Uterine smooth muscle cell (primary cell): ENCODE data around the gene POP7. TPM values are rescaled to one million over a fixed set of nuclear protein-coding genes. Genes with fewer than 3 reads are reported as not detected.

Experiments
- total RNA-seq: library from RNA; depleted of rRNA; stranded (reverse); fragments of >200 nt; gene quantifications from 2 replicates; pipeline ENCODE4 v1.2.3, GENCODE V29; 2014

The POP7 gene
- total RNA-seq: 33.4 and 51.5 TPM in 2 replicates

DNA sequence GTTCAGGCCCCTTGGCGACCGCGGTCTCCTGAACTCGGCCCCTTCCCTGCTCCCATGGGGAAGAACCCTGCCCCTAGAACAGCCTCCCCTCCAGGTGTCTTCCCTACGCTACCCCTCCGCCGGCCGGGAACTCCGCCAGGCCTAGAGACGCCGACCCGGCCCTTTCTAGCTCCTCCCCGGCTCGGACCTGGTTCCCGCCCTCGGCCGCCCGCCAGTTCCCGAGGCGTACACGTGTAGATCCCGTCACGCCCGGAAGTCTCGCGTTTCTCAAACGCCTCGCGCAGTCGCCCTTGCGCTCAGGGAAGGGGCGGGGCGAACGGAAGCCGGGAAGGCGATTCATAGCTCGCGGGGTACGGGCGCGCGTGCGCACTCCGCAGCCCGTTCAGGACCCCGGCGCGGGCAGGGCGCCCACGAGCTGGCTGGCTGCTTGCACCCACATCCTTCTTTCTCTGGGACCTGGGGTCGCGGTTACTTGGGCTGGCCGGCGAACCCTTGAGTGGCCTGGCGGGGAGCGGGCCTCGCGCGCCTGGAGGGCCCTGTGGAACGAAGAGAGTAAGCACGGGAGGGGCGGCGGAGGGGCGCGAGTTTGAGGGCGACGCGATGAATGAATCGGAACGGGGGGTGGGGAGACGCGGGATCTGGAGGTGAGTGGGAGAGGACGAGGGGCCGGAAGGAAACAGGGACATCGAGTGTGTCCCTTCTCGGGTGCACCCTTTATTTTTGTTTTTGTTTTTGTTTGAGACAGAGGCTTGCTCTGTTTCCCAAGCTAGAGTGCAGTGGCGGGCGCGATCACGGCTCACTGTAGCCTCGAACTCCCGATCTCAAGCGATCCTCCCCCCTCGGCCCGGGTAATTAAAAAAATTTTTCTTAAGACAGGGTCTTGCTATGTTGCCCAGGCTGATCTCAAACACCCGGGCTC lies at the start of gene POP7:
TSS of gene POP7 (plus strand) at position 369 of the 919 bp plus-strand sequence. CDS start 710 bp downstream, outside the sequence.

DNA sequence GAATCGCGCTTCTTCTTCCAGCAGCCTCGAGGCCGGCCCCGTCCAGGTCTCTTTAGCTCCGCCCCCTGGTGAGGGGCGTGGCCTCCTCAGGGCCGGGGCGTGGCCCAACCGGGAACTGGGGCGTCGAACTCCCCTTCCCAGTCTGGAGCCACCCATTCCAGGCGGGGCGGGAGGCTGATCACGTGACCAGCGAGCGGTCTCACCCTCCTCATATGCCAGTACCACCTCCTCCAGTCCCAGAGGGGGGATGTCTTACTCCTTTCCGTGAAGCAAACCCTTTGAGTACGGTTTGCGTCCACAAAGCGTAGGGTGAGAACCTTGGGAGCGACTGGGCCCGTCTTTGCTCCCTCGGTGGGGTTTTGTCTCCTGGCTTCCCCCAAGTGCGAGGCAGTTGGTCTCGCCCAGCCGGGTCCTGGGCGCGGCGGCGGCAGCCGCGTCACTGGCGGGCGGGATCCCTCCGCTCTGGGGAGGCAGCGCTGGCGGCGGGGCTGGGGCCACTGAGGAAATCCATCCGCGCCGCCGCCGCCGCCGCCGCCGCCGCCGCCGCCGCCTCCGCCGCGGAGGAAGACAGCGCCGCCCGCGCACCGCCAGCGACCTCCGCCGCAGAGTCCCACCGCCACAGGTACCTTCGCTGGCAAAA lies 32.5 kb upstream of the POP7 start, which contains the start of gene GNB2:
TSS of gene GNB2 (plus strand) at position 439 of the 640 bp plus-strand sequence. CDS start 2,526 bp downstream, outside the sequence.

DNA sequence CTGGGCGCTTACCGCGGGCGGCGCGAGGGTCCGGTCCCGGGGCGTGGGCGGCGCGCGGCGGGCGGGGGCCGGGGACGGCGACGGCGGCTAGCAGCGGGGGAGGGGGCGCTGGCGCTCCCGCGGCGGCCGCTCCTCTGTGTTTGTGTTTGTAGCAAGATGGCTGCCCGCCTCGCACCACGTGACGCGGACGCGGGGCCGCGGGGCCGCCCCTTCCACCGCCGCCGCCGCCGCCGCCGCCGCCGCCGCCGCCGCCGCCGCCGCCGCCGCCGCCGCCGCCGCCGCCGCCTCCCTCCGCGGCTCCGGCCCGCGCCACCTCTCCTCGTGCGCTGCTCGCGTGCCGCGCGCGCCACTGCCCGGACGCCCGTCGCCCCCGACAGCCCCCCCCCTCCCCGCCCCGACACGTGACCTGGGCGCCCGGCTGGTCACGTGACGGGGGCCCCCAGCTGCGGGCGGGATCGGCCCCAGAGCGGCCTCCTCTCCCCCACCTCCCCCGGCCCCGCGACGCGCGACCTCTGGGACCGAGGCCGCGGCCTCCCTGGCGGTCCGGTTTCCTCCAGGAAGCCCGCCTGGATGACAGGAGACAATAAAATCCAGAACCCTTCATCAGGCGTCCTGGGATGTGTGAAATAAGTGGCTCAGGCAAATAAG lies 11.7 kb upstream of the POP7 start, which contains the start of gene GIGYF1:
TSS of gene GIGYF1 (minus strand) at position 153 of the 648 bp plus-strand sequence. CDS start 6,012 bp downstream, outside the sequence.

DNA sequence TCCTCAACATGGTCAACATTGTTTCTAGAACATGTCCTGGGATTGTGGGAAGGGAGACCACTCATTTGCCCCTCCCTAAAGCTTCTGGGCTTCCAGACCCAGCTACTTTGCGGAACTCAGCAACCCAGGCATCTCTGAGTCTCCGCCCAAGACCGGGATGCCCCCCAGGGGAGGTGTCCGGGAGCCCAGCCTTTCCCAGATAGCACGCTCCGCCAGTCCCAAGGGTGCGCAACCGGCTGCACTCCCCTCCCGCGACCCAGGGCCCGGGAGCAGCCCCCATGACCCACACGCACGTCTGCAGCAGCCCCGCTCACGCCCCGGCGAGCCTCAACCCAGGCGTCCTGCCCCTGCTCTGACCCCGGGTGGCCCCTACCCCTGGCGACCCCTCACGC lies 14.4 kb downstream of the POP7 start, which contains the start of gene EPO:
TSS of gene EPO (plus strand) at position 190 of the 392 bp plus-strand sequence. CDS start 513 bp downstream, outside the sequence.

Other genes starting within 250 kb of the POP7 start
- 0.37 TPM in 1 of 2 replicates, not detected in the other for gene SPACDR, start 241.9 kb upstream of the POP7 start, total RNA-seq
- 23.0 and 23.6 TPM in 2 replicates for gene TSC22D4, start 226.9 kb upstream of the POP7 start, total RNA-seq
- gene NYAP1, start 222.2 kb upstream of the POP7 start, total RNA-seq: 1.2 and 2.5 TPM in 2 replicates
- 4.4 and 5.1 TPM in 2 replicates for gene AGFG2, start 166.9 kb upstream of the POP7 start, total RNA-seq
- not detected in 2 replicates for gene SAP25, start 132.2 kb upstream of the POP7 start, total RNA-seq
- 17.7 and 21.7 TPM in 2 replicates for gene LRCH4, start 120.0 kb upstream of the POP7 start, total RNA-seq
- 0.55 and 1.4 TPM in 2 replicates for gene FBXO24, start 119.8 kb upstream of the POP7 start, total RNA-seq
- gene PCOLCE, start 103.8 kb upstream of the POP7 start, total RNA-seq: 79.7 and 107 TPM in 2 replicates
- 3.5 and 5.6 TPM in 2 replicates for gene MOSPD3, start 93.6 kb upstream of the POP7 start, total RNA-seq
- gene TFR2, start 64.6 kb upstream of the POP7 start, total RNA-seq: 0.33 and 0.37 TPM in 2 replicates
- gene ACTL6B, start 49.7 kb upstream of the POP7 start, total RNA-seq: not detected in 2 replicates
- 64.2 and 93.7 TPM in 2 replicates for gene GNB2, start 32.4 kb upstream of the POP7 start, total RNA-seq
- 23.5 and 32.0 TPM in 2 replicates for gene GIGYF1, start 11.9 kb upstream of the POP7 start, total RNA-seq
- not detected in 2 replicates for gene EPO, start 14.3 kb downstream of the POP7 start, total RNA-seq
- not detected in 2 replicates for gene ZAN, start 27.5 kb downstream of the POP7 start, total RNA-seq
- gene EPHB4, start 121.4 kb downstream of the POP7 start, total RNA-seq: 37.1 and 46.9 TPM in 2 replicates
- gene SLC12A9, start 146.6 kb downstream of the POP7 start, total RNA-seq: 10.8 and 13.5 TPM in 2 replicates
- 77.8 and 79.7 TPM in 2 replicates for gene TRIP6, start 161.3 kb downstream of the POP7 start, total RNA-seq
- gene SRRT, start 169.0 kb downstream of the POP7 start, total RNA-seq: 37.2 and 60.2 TPM in 2 replicates
- 7.2 and 9.9 TPM in 2 replicates for gene UFSP1, start 183.6 kb downstream of the POP7 start, total RNA-seq
- 0.25 TPM in 1 of 2 replicates, not detected in the other for gene ACHE, start 189.8 kb downstream of the POP7 start, total RNA-seq
- under 0.01 TPM in 1 of 2 replicates, not detected in the other for gene MUC3A, start 243.4 kb downstream of the POP7 start, total RNA-seq